Activated CD8-positive, alpha-beta T cell treated with anti-CD3 and anti-CD28 coated beads for 36 hours (primary cell): ENCODE results near the gene SLC5A1. TPM values are rescaled to one million over a fixed set of nuclear protein-coding genes. Genes with fewer than 3 reads are reported as not detected.

Experiments
- ATAC-seq: fragments of 200-7000 bp; cut with Tn5 transposase; one replicate; pipeline ENCODE4 v1.10.0; 2021; ENCODE audit warnings: mild to moderate bottlenecking, moderate library complexity
- CTCF ChIA-PET: fragments of 350-600 bp; sonication (Branson Sonifier 250); formaldehyde crosslinking; loops from one replicate; lab custom pipeline; 2021; ENCODE audit warnings: antibody characterized with exemption; lab: Charles Lee
- POLR2A ChIA-PET: fragments of 350-600 bp; sonication (Branson Sonifier 250); formaldehyde crosslinking; loops from one replicate; lab custom pipeline; 2021; ENCODE audit warnings: antibody characterized with exemption; lab: Charles Lee
- DNase-seq: peaks from one replicate; pipeline ENCODE4 v3.0.0-alpha.2; 2020
- H3K27ac Mint-ChIP-seq: one replicate; pipeline ENCODE4 v1.8.0; 2021; ENCODE audit warnings: mild to moderate bottlenecking, mixed read lengths
- H3K27me3 Mint-ChIP-seq: one replicate; pipeline ENCODE4 v1.8.0; 2021; ENCODE audit warnings: mixed read lengths
- H3K36me3 Mint-ChIP-seq: one replicate; pipeline ENCODE4 v1.8.0; 2021; ENCODE audit warnings: low read depth, mixed read lengths
- H3K4me1 Mint-ChIP-seq: one replicate; pipeline ENCODE4 v1.8.0; 2021; ENCODE audit warnings: low read depth, mixed read lengths
- H3K4me3 Mint-ChIP-seq: one replicate; pipeline ENCODE4 v1.8.0; 2021; ENCODE audit warnings: mild to moderate bottlenecking, moderate library complexity, mixed read lengths
- H3K9me3 Mint-ChIP-seq: one replicate; pipeline ENCODE4 v1.8.0; 2021; ENCODE audit warnings: mixed read lengths
- CTCF ChIP-seq: fragments of 200-600 bp; IDR thresholded peaks from one replicate; pipeline ENCODE4 v1.8.0; 2022; ENCODE audit warnings: antibody characterized with exemption, mild to moderate bottlenecking
- intact Hi-C: fragments of 100-400 bp; cut with micrococcal nuclease; formaldehyde crosslinking; loops from one replicate; pipeline ENCODE4 v1.10.0; 2022
- total RNA-seq, 2 experiments: library from RNA; stranded (reverse); gene quantifications; one replicate each; pipeline ENCODE4 v1.2.3, GENCODE V29; 2021

The SLC5A1 gene
- total RNA-seq, 2 experiments from 2014 or later, result not detected

GRCh38 chr22:32079130-32080089 is 36.3 kb downstream of the SLC5A1 start:
- intact Hi-C loops, result loop anchor here (5.0 kb wide), 1 partner anchor 102 kb away; no protein-coding TSS in a partner anchor
- Mint-ChIP-seq H3K4me1 (no peaks in the 10 kb centered on the region), H3K27ac (no peak overlapping the region), H3K4me3 (no peak overlapping the region), H3K9me3 (no peaks in the 10 kb centered on the region), H3K36me3 (no peaks in the 10 kb centered on the region), H3K27me3 (peaks cover 14% of the 10 kb centered on the region)
- no peak for ATAC-seq
- DNase-seq, result no peak
- ChIA-PET CTCF (interaction anchor here (0.7 to 7.6 kb wide), 2 partner anchors 102 to 109 kb away, joined by 3 to 75 read pairs; no protein-coding TSS in a partner anchor), POLR2A (no interaction called here)
- no peak for TF ChIP-seq CTCF

GRCh38 chr22:32080904-32081303 is 37.8 kb downstream of the SLC5A1 start:
- no peaks in the 10 kb centered on the region for H3K36me3 Mint-ChIP-seq
- H3K27ac Mint-ChIP-seq, result no peak overlapping the region
- intact Hi-C loops, result loop anchor here (5.0 kb wide), 1 partner anchor 104 kb away; no protein-coding TSS in a partner anchor
- DNase-seq, result peak; percentile 34
- peaks cover 6% of the 10 kb centered on the region for H3K27me3 Mint-ChIP-seq
- no peaks in the 10 kb centered on the region for H3K4me1 Mint-ChIP-seq
- POLR2A ChIA-PET, result no interaction called here
- no peaks in the 10 kb centered on the region for H3K9me3 Mint-ChIP-seq
- CTCF ChIA-PET, result interaction anchor here (0.7 to 7.6 kb wide), 6 partner anchors 10 to 122 kb away, joined by 3 to 75 read pairs (median 4); no protein-coding TSS in a partner anchor
- no peak overlapping the region for H3K4me3 Mint-ChIP-seq
- TF ChIP-seq CTCF, result peak; percentile 77
- peak; percentile 61 for ATAC-seq

GRCh38 chr22:32082331-32082730 is 39.3 kb downstream of the SLC5A1 start:
- no peak for ATAC-seq
- TF ChIP-seq CTCF, result no peak
- intact Hi-C loops, result loop anchor here (5.0 kb wide), 1 partner anchor 105 kb away; no protein-coding TSS in a partner anchor
- H3K27ac Mint-ChIP-seq, result no peak overlapping the region
- no peaks in the 10 kb centered on the region for H3K4me1 Mint-ChIP-seq
- H3K36me3 Mint-ChIP-seq, result no peaks in the 10 kb centered on the region
- peaks cover 6% of the 10 kb centered on the region for H3K27me3 Mint-ChIP-seq
- CTCF ChIA-PET, result interaction anchor here (0.9 to 7.6 kb wide), 4 partner anchors 105 to 420 kb away, joined by 3 to 75 read pairs (median 16); partner anchors contain the start of gene PISD
- POLR2A ChIA-PET, result interaction anchor here (0.5 kb wide), 1 partner anchor 129 kb away, joined by 3 read pairs; no protein-coding TSS in a partner anchor
- no peaks in the 10 kb centered on the region for H3K9me3 Mint-ChIP-seq
- no peak for DNase-seq
- no peak overlapping the region for H3K4me3 Mint-ChIP-seq

- ATAC-seq (no peak), DNase-seq (no peak)
- POLR2A ChIA-PET, result interaction anchor here (0.5 kb wide), 1 partner anchor 130 kb away, joined by 3 read pairs; no protein-coding TSS in a partner anchor
- CTCF ChIA-PET, result interaction anchor here (1.6 to 7.6 kb wide), 3 partner anchors 106 to 183 kb away, joined by 3 to 75 read pairs (median 30); no protein-coding TSS in a partner anchor
- Mint-ChIP-seq H3K27ac (no peak overlapping the region), H3K4me1 (no peaks in the 10 kb centered on the region), H3K4me3 (no peak overlapping the region), H3K9me3 (no peaks in the 10 kb centered on the region), H3K36me3 (no peaks in the 10 kb centered on the region), H3K27me3 (peaks cover 8% of the 10 kb centered on the region)
- intact Hi-C loops, result loop anchor here (5.0 kb wide), 1 partner anchor 106 kb away; no protein-coding TSS in a partner anchor
- no peak for TF ChIP-seq CTCF
Measured at GRCh38 chr22:32083000-32083399, 39.9 kb downstream of the SLC5A1 start.
